ENCODE data around the gene PALD1.

- no peak for TF ChIP-seq CTCF (IDR thresholded peaks at IDR 0.05; ENCODE audit: insufficient read depth, low read length, poor library complexity, severe bottlenecking)
- no peak for TF ChIP-seq EZH2phosphoT487 (conservative IDR thresholded peaks at IDR 0.05; ENCODE audit: low read length)
Measured at GRCh38 chr10:70576803-70577517, 98.4 kb downstream of the PALD1 start.

Measured in SU-DHL-6 (cell line).